SKM-1 treated with dmso at 0.1 percent for 144 hours (cell line): ENCODE measurements around the gene UNCX.
"Not testable (repeated sequence)": the region's sequence is repeated elsewhere in the genome, so short reads cannot be mapped to it uniquely, and the experiment has no call there.

Experiments
- DNase-seq: peaks from one replicate; lab custom pipeline; 2025; ENCODE audit not compliant: unreplicated experiment; lab: John Stamatoyannopoulos, UW

The UNCX gene

DNA sequence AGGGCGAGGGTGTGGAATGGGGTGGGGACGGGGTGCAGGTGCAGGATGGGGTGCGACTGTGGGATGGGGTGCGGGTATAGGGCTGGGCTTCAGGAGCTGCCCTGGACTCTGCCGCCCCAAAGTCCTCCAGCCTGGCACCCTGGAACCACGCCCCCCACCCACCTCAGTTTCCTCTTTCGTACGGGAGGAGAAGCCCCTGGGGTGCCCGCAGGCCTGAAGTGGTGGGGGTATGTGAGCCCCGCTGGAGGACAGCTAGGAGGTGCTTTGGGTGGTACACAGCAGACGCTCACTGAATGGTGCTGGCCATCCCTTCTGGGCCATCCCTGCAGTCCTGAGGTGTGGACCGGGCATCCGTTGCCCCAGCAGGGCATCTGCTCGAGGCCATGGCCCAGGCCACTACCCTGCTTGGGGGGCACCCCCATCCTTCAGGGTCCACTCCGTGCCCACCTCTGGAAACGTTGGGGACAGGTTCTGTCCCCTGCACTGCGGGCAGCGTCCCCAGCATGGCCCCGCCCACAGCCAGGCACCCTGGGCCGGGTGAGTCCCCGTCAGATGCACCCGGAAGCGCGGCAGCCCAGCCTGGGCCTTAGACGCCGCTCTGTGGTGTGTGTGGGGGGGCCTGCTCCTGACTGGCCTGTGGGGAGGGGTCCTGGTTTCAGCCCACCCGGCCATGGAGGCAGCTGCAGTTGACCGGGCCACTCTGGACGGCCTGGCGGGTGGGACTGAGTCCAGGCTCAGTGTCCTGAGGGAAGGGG, 41.6 kb downstream of the UNCX start:
- no peak for DNase-seq

DNA sequence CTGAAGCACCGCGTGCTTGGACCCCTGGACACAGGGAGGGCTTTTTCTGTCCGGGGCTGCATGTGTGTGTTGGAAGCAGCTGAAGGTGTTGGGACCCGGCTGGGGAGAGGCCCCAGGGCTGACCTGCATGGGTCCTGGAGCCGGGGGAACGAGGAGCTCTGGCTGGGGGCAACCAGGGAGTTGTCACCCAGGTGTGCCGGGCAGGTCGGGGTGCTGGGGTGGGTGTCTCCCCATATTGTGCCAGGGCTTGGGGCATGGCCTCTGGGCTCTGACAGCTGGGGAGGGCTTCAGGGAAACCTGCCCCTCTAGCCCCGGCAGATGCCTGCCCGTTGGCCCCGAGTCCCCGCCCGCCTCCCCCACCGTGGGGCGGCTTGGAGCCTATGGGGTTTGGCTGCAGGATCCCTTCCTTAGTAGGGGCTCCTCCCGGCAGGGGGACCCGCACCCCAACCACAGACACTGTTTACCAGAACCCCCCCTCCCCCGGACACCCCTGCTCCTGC, 42.3 kb downstream of the UNCX start:
- DNase-seq, result no peak

DNA sequence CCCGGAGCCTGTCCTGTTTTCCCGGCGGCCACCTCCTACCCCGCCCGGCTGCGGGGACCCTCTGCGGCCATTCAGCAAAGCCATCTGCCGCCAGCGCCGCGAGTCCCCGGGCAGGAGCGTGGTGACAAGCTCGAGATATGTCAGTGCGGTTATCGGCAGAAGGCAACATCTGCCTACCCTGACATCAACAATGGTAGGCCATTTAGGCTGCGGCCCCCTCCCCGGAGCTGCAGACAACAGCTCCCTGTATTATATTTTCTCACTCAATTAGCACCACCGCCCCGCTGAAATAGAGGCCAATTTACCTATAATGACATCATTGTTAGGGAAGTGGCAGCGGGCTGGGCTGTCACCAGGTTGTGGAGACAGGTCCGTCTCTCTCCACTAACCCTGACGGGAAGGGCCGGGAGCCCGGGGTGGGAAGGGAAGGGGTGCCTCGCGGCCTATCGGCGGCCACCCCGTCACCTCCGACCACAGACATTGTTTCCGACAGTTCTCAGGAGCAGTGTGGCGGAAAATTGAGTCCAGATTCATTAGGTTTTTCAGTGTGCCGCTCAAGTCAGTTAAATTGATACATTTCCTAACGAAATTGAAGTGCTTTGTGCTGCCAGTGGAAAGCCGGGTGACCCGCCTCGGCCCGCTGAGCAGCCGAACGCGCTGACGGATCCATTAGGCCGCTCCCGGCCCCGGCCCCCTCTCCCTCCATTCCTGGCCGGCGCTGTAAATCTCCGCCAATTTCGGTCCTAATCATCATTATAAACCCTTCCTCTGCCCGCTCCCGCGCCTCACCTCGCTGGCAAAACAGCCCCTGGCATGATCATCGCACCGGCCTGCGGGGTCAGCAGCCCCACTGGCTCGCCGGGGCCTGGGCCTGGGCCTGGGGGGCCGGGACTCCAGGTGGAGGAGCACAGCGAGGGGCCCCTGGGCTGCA, 43.0 kb downstream of the UNCX start:
- DNase-seq, result no peak

DNA sequence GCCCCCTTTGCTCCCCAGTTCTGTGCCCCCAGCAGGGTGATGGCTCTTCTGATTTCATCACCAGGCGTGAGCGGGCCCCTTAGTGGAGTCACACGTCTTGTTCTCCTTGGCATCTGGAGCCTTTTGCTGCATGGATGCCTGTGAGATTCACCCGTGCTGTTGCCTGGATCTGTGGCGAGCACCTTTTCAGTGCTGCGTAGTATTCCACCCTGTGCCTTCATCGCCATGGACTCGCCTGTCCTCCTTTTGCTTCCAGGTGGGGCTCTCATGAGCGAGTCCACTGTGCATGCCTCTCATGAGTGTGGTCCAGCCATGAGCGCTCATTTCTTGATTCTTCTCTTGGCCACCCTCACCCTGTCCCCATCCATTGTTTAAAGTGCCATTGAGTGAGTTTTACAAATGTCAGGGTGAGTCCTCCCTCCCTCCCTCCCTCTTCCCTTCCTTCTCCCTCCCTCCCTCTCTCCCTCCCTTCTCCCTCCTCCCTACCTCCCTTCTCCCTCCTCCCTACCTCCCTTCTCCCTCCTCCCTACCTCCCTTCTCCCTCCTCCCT, 44.0 kb downstream of the UNCX start:
- no peak for DNase-seq

DNA sequence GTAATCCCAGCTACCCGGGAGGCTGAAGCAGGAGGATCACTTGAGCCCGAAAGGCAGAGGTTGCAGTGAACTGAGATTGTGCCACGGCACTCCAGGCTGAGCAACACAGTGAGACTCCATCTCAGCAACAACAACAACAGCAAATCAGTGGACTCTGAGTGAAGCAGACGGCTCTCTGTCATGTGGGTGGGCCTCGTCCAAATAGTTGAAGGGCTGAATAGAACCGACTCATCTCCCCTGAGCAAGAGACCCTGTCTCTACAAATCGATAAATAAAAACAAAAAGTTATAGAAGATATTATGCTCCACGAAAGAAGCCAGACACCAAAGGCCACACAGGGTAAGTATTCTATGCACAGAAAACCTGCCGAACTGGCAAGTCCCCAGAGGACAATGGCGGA, 45.9 kb downstream of the UNCX start:
- DNase-seq, result no peak

DNA sequence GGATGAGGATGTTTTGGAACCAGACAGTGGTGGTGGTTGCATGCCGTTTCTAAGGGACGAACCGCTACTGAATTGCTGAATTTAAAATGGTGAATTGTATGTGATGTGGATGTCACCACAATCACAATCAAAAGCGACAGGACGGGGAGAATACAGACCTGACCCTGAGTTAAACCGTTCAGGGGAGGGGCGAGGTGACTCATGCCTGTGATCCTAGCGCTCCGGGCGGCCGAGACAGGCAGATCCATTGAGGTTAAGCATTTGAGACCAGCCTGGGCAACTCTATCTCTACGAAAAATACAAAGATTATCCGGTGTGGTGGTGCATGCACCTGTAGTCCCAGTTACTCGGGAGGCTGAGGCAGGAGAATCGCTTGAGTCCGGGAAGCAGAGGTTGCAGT, 46.4 kb downstream of the UNCX start:
- DNase-seq, result no peak

DNA sequence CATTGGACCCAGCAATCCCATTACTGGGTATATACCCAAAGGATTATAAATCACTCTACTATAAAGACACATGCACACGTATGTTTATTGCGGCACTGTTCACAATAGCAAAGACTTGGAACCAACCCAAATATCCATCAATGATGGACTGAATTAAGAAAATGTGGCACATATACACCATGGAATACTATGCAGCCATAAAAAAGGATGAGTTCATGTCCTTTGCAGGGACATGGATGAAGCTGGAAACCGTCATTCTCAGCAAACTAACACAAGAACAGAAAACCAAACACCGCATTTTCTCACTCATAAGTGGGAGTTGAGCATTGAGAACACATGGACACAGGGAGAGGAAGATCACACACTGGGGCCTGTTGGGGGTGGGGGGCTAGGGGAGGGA, 47.2 kb downstream of the UNCX start:
- DNase-seq, result not testable (repeated sequence)

DNA sequence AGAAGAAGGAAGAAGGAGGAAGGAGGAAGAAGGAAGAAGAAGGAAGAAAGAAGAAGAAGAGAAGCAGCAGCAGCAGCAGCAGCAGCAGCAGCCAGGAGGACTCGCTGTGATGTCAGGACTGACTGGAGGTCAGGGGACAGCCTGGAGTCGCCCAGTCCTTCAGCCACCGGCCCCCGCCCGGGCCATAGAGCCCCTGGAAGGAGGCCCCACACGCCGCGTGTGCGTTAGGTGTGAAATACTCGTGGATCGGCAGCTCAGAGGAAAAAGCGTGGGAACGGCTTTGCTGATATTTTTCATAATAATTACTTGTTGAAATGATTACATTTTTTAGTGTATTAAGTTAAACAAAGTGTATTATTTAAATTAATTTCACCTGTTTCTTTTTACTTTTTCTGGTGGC, 48.4 kb downstream of the UNCX start:
- DNase-seq, result no peak

DNA sequence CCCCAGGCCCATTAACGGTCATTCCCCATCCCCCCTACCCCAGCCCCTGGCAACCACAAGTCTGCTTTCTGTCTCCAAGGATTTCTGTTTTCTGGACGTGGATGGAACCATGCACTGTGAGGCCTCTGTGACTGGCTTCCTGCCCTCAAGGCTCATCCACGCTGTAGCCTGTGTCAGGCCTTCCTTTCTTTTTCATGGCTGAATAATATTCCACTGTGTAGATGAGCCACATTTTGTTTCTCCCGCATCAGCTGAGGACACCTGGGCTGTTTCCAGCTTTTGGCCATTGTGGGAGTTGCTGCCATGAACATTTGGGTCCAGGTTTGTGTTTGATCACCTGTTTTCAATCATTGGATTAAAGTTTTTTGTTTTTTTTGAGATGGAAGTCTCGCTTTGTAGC, 50.0 kb downstream of the UNCX start:
- no peak for DNase-seq

DNA sequence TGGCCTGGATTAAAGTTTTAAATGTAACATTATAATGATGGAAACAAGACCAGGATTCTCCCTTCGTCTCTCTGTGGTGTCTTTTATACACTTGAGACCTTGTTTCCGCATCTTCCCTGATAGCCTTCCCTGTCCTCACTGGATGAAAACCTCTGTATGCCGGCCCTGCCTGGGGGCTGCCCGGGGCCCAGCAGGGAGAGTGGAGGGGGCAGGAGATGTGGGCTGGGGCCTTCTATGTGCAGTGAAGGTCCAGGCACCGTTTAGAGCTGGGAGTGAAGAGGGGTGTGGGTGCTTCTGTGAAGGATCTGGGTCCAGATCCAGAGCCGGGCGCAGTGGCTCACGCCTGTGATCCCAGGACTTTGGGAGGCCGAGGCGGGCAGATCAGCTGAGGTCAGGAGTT, 50.7 kb downstream of the UNCX start:
- DNase-seq, result no peak

DNA sequence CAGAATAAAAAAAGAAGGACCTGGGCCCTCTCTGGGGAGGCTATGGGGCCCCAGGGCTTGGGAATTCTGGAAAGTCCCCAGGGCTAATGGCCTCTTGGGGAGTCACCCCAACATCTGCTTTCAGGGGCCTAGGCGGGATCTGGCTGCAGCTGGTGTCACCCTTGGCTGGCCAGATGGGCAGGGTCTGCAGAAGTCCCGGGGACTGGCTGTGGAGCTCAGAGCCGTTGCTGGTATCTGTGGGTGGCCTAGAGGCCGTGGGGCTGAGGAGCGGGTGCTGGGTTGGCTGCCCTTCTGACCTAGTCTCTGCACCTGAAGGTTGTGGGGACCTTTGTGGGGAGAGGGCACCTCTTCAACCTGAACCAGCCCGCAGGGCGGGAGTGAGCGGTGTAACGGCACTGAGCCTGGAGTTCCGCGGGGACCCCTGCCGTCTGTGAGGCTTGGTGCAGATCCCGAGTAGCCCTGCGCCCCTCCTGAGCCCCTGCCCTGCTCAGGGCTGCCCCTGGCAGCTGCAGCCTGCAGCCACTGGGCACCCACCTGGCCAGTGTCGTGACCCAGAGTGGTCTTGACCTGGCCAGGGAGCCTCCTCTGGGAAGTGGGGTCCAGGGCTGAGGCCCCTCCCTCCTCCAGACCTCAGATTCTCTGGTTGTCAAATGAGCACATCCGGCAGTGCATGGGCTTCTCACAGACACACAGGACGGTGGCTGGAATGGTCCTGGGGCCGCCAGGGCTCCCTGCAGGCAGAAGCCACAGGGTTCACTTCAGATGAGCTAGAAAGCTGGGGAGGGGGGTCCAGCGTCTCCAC, 51.5 kb downstream of the UNCX start:
- no peak for DNase-seq

DNA sequence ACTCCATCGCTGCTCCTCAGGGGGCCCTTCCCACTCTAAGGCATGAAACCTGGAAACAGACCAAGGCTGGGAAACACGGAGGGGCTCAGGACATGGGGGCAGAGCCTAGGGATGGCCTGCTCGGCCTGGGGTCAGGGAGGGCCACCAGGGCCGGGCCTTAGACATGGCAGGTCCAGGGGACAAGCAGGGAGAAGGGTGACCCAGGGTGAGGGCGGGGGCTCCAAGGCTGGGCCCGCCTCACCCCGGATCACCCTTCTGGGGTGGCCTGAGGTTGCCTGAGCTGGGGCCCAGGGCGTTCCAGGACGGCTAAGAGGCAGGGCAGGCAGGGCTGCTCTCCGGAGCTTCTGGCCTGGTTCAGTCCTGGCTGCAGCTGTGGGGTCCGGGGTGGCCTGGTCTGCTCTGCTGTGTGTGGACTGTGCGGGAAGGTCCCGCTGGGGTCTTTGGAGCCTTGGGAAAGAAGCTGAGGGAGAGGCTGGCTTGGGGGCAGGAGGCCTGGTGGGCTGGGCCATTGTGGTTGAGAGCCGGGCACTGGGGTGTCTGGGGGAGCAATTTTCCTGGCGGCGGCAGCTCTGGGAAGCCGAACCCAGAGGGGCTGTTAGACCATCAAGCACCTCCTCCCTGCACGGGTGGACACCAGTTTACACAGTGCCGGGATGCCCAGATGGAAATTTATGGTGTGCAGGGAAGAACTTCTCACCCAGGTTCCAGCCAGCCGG, 52.2 kb downstream of the UNCX start:
- no peak for DNase-seq

DNA sequence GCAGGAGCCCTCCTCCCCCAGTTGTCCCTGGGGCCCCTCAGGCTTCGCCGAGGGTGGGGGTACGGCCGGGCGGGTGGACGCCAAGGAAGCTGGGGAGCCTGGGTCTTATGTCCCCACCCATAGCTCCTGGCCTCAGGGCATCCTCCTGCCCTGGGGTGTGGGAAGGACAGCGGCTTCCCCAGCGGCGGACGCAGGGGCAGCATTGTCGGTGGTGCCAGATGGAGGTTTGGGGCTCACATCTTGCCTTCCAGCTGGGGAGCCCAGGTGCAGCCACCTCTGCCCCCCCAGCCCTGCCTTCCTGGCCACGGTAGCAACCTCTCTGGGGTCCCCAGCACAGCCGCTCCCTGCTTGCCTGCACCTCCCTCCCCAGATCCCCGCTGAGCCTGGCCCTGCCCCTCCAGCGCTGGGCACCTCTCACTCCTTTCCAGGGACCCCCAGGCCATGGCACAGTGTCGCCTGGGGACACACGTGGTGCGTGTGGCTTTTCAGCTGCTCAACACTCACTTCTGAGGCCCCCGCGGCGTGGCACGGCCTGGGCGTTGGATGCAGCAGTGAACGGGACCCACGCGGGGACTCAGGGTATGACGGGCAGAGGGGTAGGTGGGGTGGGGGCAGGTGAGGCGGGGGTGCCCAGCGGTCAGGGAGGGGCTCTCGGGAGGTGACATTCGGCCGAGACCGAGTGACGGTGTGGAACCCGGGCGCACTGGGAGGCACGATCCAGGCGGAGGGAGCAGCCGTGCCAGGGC, 53.1 kb downstream of the UNCX start:
- DNase-seq, result no peak
